Neutrophil (primary cell): ENCODE measurements around the gene PDZD8.

Experiments used
- H3K27ac ChIP-seq: fragments of 200-600 bp; sonication (generic); 2 replicates; pipeline ENCODE4 v1.5.1; 2016; ENCODE audit warnings: mild to moderate bottlenecking, moderate library complexity
- H3K27me3 ChIP-seq: fragments of 200-600 bp; sonication (generic); 2 replicates; pipeline ENCODE4 v1.6.0; 2016; ENCODE audit warnings: mild to moderate bottlenecking
- H3K36me3 ChIP-seq: fragments of 200-600 bp; sonication (generic); 2 replicates; pipeline ENCODE4 v1.5.1; 2017
- H3K4me1 ChIP-seq, 2 experiments: fragments of 200-600 bp in 1 of 2; sonication (generic) in 1 of 2; 1 replicate in 1 of 2; 2 replicates in 1 of 2; pipeline versions ENCODE4 v1.5.1 to v1.6.1; 2013 to 2016; ENCODE audit warnings: low read depth in 1 of 2, low read length in 1 of 2, mild to moderate bottlenecking in 1 of 2, moderate library complexity in 1 of 2; ENCODE audit not compliant: control insufficient read depth in 1 of 2, insufficient read depth in 1 of 2
- H3K4me3 ChIP-seq, 2 experiments: fragments of 200-600 bp in 1 of 2; sonication (generic) in 1 of 2; 1 replicate in 1 of 2; 2 replicates in 1 of 2; pipeline ENCODE4 v1.5.1; 2013 to 2016; ENCODE audit warnings: low read depth in 1 of 2, low read length in 1 of 2, mild to moderate bottlenecking in 1 of 2, moderate library complexity in 1 of 2
- H3K9me3 ChIP-seq: fragments of 200-600 bp; sonication (generic); 2 replicates; pipeline ENCODE4 v1.5.1; 2016
- TF ChIP-seq, protein P1 (sequence below): fragments of 200-600 bp; sonication (generic); IDR thresholded peaks from 2 replicates; pipeline ENCODE4 v1.5.1; 2016; ENCODE audit warnings: antibody characterized with exemption

The PDZD8 gene

DNA sequence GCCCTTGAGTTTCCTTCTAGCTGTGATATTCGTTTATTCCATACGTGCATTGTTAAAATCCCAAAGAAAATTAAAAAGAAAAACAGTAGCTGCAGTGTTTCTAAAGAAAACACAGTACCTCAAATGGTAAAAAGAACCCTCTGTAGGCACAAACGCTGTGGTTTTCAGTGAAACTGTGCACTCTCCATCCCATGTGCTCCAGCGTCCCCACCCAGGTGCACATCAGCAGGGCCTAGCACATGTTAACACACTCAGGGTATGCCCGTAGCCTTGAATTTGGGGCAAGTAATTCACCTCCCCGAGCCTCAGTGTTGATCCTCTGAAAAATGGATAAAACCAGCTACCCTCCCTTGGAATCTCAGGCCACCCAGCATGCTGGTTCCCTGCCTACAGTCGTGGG, 124.8 kb downstream of the PDZD8 start:
- H3K4me1 ChIP-seq = peaks cover 12 to 32% of the 10 kb centered on the region in 2 experiments
- no peak overlapping the region for H3K27ac ChIP-seq
- no peaks in the 10 kb centered on the region for H3K27me3 ChIP-seq
- H3K36me3 ChIP-seq = no peaks in the 10 kb centered on the region
- no peak overlapping the region for H3K4me3 ChIP-seq
- no peaks in the 10 kb centered on the region for H3K9me3 ChIP-seq
- TF ChIP-seq, protein P1, sequence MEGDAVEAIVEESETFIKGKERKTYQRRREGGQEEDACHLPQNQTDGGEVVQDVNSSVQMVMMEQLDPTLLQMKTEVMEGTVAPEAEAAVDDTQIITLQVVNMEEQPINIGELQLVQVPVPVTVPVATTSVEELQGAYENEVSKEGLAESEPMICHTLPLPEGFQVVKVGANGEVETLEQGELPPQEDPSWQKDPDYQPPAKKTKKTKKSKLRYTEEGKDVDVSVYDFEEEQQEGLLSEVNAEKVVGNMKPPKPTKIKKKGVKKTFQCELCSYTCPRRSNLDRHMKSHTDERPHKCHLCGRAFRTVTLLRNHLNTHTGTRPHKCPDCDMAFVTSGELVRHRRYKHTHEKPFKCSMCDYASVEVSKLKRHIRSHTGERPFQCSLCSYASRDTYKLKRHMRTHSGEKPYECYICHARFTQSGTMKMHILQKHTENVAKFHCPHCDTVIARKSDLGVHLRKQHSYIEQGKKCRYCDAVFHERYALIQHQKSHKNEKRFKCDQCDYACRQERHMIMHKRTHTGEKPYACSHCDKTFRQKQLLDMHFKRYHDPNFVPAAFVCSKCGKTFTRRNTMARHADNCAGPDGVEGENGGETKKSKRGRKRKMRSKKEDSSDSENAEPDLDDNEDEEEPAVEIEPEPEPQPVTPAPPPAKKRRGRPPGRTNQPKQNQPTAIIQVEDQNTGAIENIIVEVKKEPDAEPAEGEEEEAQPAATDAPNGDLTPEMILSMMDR = no peak

DNA sequence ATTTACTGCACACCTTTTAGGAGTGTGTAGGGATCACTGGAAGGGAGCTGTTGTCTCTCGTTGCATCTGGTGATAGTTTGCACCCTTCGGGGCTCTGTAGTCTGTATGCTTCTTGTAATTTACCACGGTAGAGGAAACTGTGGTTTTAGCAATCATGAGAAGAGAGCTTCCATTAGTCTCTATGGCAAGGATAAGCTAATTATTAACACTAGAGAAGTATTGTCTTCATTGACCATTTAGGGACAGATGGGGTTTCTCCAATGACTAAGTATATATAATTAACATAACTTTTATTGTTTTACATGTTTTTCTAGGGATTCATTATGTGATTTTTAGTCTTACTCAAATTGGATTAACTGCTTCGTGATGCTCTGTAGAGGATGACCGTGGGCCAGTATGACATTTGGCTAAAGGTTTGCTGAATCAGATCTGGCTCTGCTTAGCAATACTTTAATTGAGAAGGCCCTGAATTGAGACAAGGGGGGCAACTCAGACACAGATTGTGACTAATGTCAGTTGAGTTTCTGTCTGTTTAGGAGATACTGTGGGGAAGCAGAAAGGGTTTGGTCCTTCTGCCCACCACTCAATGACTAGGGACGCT, 125.6 kb downstream of the PDZD8 start:
- Histone ChIP-seq H3K4me3 (no peak overlapping the region), H3K4me1 (peaks cover 12 to 32% of the 10 kb centered on the region in 2 experiments), H3K36me3 (no peaks in the 10 kb centered on the region), H3K27ac (no peak overlapping the region), H3K9me3 (no peaks in the 10 kb centered on the region), H3K27me3 (no peaks in the 10 kb centered on the region)
- TF ChIP-seq, protein P1 = no peak

DNA sequence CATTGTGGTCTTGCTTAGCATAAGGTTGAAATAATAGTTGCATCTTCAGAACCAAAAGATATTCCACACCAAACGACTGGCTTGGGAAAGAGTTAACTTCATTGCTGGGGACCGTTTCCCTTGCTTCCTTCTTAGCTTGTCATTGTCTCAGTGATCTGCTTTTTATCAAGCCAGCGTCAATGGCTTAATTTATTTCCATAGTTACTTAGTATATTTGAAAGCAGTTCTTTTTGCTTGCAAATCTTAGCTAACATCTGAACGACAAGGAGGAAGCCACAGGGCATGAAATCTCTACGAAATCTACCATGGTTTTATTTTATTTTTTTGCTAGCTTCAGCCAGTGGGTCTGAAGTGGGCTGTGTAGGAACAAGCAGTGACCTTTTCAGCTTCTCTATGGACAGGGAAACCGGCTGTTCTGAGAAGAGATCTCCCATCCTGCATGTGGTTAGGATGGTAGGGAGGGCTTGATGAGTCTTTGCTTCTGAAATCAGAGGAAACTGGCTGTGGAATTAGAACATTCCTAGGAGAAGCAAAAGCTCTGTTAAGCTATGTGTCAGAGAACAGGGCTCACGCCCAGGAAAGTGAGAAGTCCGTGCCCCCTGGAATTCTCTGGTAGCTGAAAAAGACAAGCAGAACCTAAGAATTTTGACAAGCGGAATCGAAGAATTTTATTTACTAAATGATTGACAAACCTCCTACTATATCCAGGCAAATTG, 126.3 kb downstream of the PDZD8 start:
- Histone ChIP-seq H3K36me3 (no peaks in the 10 kb centered on the region), H3K4me3 (no peak overlapping the region), H3K27me3 (peaks cover 5% of the 10 kb centered on the region), H3K9me3 (no peaks in the 10 kb centered on the region), H3K27ac (no peak overlapping the region), H3K4me1 (peaks cover 12 to 32% of the 10 kb centered on the region in 2 experiments)
- TF ChIP-seq, protein P1 = no peak

GRCh38 chr10:117246997-117247671, 128.1 kb downstream of the PDZD8 start:
- Histone ChIP-seq H3K36me3 (no peaks in the 10 kb centered on the region), H3K4me1 (peaks cover 12 to 32% of the 10 kb centered on the region in 2 experiments), H3K27ac (no peak overlapping the region), H3K27me3 (peaks cover 23% of the 10 kb centered on the region), H3K4me3 (no peak overlapping the region), H3K9me3 (no peaks in the 10 kb centered on the region)
- TF ChIP-seq, protein P1 = no peak

GRCh38 chr10:117242463-117242832, 132.8 kb downstream of the PDZD8 start:
- Histone ChIP-seq H3K4me1 (peaks cover 18 to 48% of the 10 kb centered on the region in 2 experiments), H3K9me3 (no peaks in the 10 kb centered on the region), H3K4me3 (no peak overlapping the region), H3K27ac (no peak overlapping the region), H3K27me3 (peaks cover 47% of the 10 kb centered on the region), H3K36me3 (no peaks in the 10 kb centered on the region)
- TF ChIP-seq, protein P1 = no peak
